Stimulated activated naive CD4-positive, alpha-beta T cell treated with Interleukin-2 at 50 U/mL for 16 hours (primary cell): ENCODE data around the gene PIM1.
"Not testable (repeated sequence)": the region's sequence is repeated elsewhere in the genome, so short reads cannot be mapped to it uniquely, and the experiment has no call there.

ENCODE experiments used
- DNase-seq: peaks from one replicate; lab custom pipeline; 2025; lab: John Stamatoyannopoulos, UW

PIM1 gene

GRCh38 chr6:37171201-37171969 lies 1.4 kb downstream of the PIM1 start:
- peak; percentile 32 for DNase-seq

- peak; percentile 83 for DNase-seq
These were observed 2.2 kb downstream of the PIM1 start for GRCh38 chr6:37171970-37172812.

GRCh38 chr6:37172912-37173492 lies 3.0 kb downstream of the PIM1 start:
- no peak for DNase-seq

GRCh38 chr6:37173493-37174195 lies 3.7 kb downstream of the PIM1 start:
- peak; percentile 61 for DNase-seq

- no peak for DNase-seq
These were observed 4.2 kb downstream of the PIM1 start for GRCh38 chr6:37174196-37174514.

GRCh38 chr6:37174515-37175331 lies 4.8 kb downstream of the PIM1 start:
- DNase-seq: no peak

GRCh38 chr6:37175332-37176267 lies 5.6 kb downstream of the PIM1 start:
- DNase-seq: no peak

- DNase-seq: no peak
These were observed 6.5 kb downstream of the PIM1 start for GRCh38 chr6:37176268-37177076.

GRCh38 chr6:37177077-37177934 lies 7.4 kb downstream of the PIM1 start:
- no peak for DNase-seq

- no peak for DNase-seq
These were observed 8.1 kb downstream of the PIM1 start for GRCh38 chr6:37177935-37178517.

GRCh38 chr6:37180075-37180474 lies 10.1 kb downstream of the PIM1 start:
- no peak for DNase-seq

- DNase-seq: not testable (repeated sequence)
These were observed 10.7 kb downstream of the PIM1 start for GRCh38 chr6:37180610-37181009.

GRCh38 chr6:37182736-37183590 lies 13.0 kb downstream of the PIM1 start:
- peak; percentile 63 for DNase-seq

GRCh38 chr6:37185949-37186720 lies 16.2 kb downstream of the PIM1 start:
- not testable (repeated sequence) for DNase-seq

- DNase-seq: no peak
These were observed 17.5 kb downstream of the PIM1 start for GRCh38 chr6:37187321-37188022.
